ENCODE data around the gene CMTM7. TPM values are rescaled to one million over a fixed set of nuclear protein-coding genes. Genes with fewer than 3 reads are reported as not detected.

CMTM7 gene
- total RNA-seq, 1 donor from 2014 or later = 18.0 TPM

- no peaks in the 10 kb centered on the region for H3K27me3 Mint-ChIP-seq (ENCODE audit: low read depth)
- no peak for DNase-seq (ENCODE audit: low spot score in 2 of 2, unreplicated experiment in 2 of 2)
- peaks cover 17% of the 10 kb centered on the region for H3K4me1 Mint-ChIP-seq
- H3K36me3 Mint-ChIP-seq = no peaks in the 10 kb centered on the region
- no peaks in the 10 kb centered on the region for H3K9me3 Mint-ChIP-seq
- no peak overlapping the region for H3K4me3 Mint-ChIP-seq
- no peak for TF ChIP-seq CTCF (IDR thresholded peaks at IDR 0.05; ENCODE audit: unreplicated experiment)
- no peak overlapping the region for H3K27ac Mint-ChIP-seq
Observed at GRCh38 chr3:32410367-32411246, 19.0 kb downstream of the CMTM7 start.

- H3K27ac Mint-ChIP-seq = no peak overlapping the region
- no peaks in the 10 kb centered on the region for H3K9me3 Mint-ChIP-seq
- H3K4me3 Mint-ChIP-seq = no peak overlapping the region
- H3K27me3 Mint-ChIP-seq (ENCODE audit: low read depth) = no peaks in the 10 kb centered on the region
- H3K36me3 Mint-ChIP-seq = no peaks in the 10 kb centered on the region
- no peak for TF ChIP-seq CTCF (IDR thresholded peaks at IDR 0.05; ENCODE audit: unreplicated experiment)
- peaks cover 15% of the 10 kb centered on the region for H3K4me1 Mint-ChIP-seq
- DNase-seq (ENCODE audit: low spot score in 2 of 2, unreplicated experiment in 2 of 2) = no peak
Observed at GRCh38 chr3:32411442-32411841, 19.8 kb downstream of the CMTM7 start.

GRCh38 chr3:32412887-32413286, 21.2 kb downstream of the CMTM7 start:
- Mint-ChIP-seq H3K4me3 (no peak overlapping the region), H3K4me1 (peaks cover 9% of the 10 kb centered on the region), H3K36me3 (no peaks in the 10 kb centered on the region), H3K27me3 (ENCODE audit: low read depth) (no peaks in the 10 kb centered on the region), H3K9me3 (no peaks in the 10 kb centered on the region), H3K27ac (no peak overlapping the region)
- TF ChIP-seq CTCF (IDR thresholded peaks at IDR 0.05; ENCODE audit: unreplicated experiment) = no peak
- no peak for DNase-seq (ENCODE audit: low spot score in 2 of 2, unreplicated experiment in 2 of 2)

GRCh38 chr3:32413845-32414521, 22.3 kb downstream of the CMTM7 start:
- H3K9me3 Mint-ChIP-seq = peaks cover 8% of the 10 kb centered on the region
- H3K4me3 Mint-ChIP-seq = no peak overlapping the region
- H3K4me1 Mint-ChIP-seq = peaks cover 9% of the 10 kb centered on the region
- no peaks in the 10 kb centered on the region for H3K27me3 Mint-ChIP-seq (ENCODE audit: low read depth)
- no peak for TF ChIP-seq CTCF (IDR thresholded peaks at IDR 0.05; ENCODE audit: unreplicated experiment)
- H3K36me3 Mint-ChIP-seq = peaks cover 3% of the 10 kb centered on the region
- no peak for DNase-seq (ENCODE audit: low spot score in 2 of 2, unreplicated experiment in 2 of 2)
- no peak overlapping the region for H3K27ac Mint-ChIP-seq

- Mint-ChIP-seq H3K27ac (no peak overlapping the region), H3K27me3 (ENCODE audit: low read depth) (no peaks in the 10 kb centered on the region), H3K36me3 (peaks cover 9% of the 10 kb centered on the region), H3K9me3 (peaks cover 15% of the 10 kb centered on the region), H3K4me3 (no peak overlapping the region), H3K4me1 (peaks cover 10% of the 10 kb centered on the region)
- no peak for DNase-seq (ENCODE audit: low spot score in 2 of 2, unreplicated experiment in 2 of 2)
- no peak for TF ChIP-seq CTCF (IDR thresholded peaks at IDR 0.05; ENCODE audit: unreplicated experiment)
Observed at GRCh38 chr3:32414522-32415202, 23.0 kb downstream of the CMTM7 start.

Data from mesothelial cell of epicardium (in vitro differentiated cells).